AG10803 (cell line): ENCODE data around the gene TRAPPC1.
"Not testable (repeated sequence)": the region's sequence is repeated elsewhere in the genome, so short reads cannot be mapped to it uniquely, and the experiment has no call there.

Experiments used
- DNase-seq: peaks from one replicate; pipeline ENCODE4 v3.0.0; 2010; ENCODE audit warnings: low read depth
- H3K4me3 ChIP-seq: 2 replicates; pipeline ENCODE4 v1.5.1; 2011; ENCODE audit warnings: mild to moderate bottlenecking, low read length, control low read depth
- TF ChIP-seq, protein P1 (sequence below): conservative IDR thresholded peaks from 2 replicates; pipeline ENCODE4 v1.5.1; 2011; ENCODE audit warnings: mild to moderate bottlenecking, low read length, control low read depth, inconsistent platforms

TRAPPC1 gene

DNA sequence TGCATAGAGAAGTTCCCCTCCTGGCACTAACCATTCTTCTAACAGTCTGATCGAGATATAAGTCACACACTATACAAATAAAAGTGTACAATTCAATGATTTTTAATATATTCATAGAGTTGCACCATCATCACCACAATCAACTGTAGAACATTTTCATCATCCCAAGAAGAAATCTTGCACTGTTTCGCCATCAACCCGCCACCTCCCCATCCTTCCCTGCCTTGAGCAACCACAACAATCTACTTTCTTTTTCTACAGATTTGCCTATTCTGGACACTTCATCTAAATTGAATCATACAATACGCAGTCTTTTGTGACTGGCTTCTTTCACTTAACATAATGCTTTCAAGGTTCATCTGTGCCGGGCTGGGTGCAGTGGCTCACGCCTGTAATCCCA, 37.7 kb upstream of the TRAPPC1 start:
- peak; percentile 32 for DNase-seq
- TF ChIP-seq, protein P1, sequence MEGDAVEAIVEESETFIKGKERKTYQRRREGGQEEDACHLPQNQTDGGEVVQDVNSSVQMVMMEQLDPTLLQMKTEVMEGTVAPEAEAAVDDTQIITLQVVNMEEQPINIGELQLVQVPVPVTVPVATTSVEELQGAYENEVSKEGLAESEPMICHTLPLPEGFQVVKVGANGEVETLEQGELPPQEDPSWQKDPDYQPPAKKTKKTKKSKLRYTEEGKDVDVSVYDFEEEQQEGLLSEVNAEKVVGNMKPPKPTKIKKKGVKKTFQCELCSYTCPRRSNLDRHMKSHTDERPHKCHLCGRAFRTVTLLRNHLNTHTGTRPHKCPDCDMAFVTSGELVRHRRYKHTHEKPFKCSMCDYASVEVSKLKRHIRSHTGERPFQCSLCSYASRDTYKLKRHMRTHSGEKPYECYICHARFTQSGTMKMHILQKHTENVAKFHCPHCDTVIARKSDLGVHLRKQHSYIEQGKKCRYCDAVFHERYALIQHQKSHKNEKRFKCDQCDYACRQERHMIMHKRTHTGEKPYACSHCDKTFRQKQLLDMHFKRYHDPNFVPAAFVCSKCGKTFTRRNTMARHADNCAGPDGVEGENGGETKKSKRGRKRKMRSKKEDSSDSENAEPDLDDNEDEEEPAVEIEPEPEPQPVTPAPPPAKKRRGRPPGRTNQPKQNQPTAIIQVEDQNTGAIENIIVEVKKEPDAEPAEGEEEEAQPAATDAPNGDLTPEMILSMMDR = no peak
- H3K4me3 ChIP-seq = no peak overlapping the region

DNA sequence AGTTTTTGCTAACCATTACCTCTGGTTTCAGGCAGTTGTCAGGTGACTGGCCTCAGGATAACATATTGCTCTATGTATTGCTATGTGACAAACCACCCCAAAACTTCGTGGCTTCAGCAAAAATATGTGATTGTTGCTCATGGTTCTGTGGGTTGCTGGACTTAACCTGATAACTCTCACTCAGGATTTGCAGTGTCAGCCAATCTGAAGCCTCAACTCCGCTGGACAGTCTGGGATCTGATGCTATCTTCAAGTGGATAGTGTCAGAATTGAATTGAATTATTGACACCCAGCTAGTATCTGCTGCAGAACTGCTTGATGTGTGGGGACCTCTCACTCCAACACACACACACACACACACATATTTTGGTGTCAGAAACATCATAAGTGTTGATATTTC, 36.0 kb upstream of the TRAPPC1 start:
- no peak overlapping the region for H3K4me3 ChIP-seq
- DNase-seq = no peak
- TF ChIP-seq, protein P1 = no peak

DNA sequence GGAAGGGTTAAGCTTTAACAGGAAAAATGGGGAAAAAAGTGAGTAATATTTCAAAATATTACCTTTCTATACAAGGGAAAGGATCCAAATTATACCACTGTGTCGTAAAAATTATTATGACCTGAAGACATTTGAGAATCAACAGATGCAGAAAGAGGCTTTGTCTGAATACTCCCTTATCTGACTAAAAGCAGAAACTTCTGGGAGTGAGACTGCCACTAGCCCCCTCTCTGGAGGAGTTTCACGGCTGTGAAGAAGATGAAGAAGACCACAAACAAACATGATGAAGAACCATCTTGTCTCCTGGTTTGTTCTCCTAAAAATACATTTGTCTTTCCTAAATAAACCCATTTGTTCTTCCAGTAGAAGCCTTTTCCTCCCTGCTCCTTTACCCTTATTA, 29.7 kb upstream of the TRAPPC1 start:
- no peak overlapping the region for H3K4me3 ChIP-seq
- no peak for DNase-seq
- TF ChIP-seq, protein P1 = no peak

DNA sequence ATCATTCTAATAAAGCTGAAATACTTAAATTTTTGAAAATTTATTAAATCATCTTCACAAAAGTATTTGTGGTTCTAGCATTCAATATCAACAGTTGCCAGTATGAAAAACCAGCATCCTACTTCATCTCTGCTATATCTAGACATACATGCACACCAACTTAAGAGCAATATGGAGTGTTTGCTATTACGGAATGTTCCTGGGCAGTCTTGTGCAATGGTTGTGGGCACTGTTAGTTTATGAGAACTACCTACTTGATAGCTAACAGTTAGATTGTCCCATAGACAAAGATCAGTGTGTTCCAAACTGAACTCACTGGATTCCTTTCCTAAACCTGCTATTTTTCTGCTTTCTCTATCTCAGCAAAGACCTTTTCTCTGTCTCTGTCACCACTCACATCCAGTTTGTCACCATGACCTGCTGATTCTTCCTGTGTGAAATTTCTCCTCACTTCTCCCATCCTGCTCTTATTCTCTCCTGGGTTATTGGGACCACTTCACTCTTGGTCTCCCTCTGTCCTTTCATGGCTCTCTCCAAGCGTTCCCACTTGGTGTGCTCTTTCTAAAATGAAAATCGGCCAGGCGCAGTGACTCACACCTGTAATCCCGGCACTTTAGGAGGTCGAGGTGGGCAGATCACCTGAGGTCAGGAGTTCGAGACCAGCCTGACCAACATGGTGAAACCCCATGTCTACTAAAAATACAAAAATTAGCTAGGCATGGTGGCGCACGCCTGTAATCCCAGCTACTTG, 27.9 kb upstream of the TRAPPC1 start:
- TF ChIP-seq, protein P1 = no peak
- DNase-seq = no peak
- no peak overlapping the region for H3K4me3 ChIP-seq

DNA sequence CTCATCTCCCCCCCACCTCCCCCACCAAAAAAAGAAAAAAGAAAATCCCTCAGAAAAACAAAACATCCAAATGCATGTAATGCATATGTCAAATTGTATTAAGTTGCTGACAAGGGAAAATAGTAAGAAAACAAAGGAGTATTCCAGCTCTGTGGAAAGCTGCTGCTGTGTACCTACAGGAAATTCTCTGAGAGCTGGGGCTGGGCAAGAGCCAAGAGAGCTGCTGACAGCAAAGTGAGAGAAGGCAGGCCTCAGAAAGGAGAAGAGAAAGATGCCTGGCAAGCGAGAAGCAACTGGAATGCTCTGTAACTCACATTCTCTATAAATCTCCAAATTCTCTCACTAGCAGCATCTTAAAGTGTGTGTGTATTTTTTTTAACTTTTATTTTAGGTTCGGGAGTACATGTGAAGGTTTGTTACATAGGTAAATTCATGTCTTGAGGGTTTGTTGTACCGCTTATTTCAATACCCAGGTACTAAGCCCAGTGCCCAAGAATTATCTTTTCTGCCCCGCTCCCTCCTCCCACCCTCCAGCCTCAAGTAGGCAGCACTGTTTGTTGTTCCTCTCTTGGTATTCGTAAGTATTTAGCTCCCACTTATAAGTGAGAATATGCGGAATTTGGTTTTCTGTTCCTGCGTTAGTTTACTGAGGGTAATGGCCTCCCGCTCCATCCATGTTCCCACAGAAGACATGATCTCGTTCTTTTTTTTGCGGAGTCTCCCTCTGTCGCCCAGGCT, 24.7 kb upstream of the TRAPPC1 start:
- no peak overlapping the region for H3K4me3 ChIP-seq
- peak; percentile 11 for DNase-seq
- TF ChIP-seq, protein P1 = no peak

DNA sequence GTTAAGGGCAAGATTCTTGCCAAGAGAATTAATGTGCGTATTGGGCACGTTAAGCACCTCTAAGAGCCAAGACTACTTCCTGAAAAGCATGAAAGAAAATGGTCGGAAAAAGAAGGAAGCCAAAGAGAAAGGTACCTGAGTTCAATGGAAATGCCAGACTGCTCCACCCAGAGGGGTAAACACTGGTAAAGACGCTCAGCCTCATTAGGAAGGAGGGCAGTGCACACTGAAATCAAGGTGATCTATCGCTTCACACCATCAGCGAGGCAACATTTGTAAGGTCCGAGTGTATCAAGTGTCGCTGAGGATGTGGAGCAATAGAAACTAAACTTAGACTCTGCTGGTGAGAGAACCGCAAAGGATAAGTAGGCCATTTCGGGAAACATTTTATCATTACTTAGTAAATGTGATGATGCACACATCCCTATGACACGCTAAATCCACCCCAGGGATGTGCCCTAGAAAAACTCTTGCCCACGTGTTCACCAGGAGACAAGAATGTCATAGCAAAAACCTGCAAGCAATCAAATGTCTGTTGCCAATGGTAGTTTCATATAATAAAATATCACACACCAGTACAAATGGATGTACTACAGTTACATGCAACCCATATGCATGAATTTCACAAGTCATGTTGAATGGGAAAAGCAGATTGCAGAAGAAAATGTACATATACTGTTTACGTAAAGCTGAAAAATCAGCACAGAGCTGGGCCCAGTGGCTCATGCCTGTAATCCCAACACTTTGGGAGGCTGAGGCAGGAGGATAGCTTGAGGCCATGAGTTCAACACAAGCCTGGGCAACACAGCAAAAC, 23.9 kb upstream of the TRAPPC1 start:
- peak; percentile 17 for DNase-seq
- TF ChIP-seq, protein P1 = no peak
- H3K4me3 ChIP-seq = no peak overlapping the region

DNA sequence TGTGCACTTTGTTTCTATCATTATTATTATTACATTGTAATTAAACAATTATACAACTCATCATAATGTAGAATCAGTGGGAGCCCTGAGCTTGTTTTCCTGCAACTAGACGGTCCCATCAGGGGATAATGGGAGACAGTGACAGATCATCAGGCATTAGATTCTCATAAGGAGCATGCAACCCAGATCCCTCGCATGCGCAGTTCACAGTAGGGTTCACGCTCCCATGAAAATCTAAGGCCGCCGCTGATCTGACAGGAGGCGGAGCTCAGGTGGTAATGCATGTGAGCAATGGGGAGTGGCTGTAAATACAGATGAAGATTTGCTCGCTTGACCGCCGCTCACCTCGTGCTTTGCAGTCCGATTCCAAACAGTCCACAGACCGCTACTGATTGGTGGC, 21.5 kb upstream of the TRAPPC1 start:
- DNase-seq, H3K4me3 ChIP-seq: not testable (repeated sequence)
